Stomach (tissue), 4 donors: ENCODE measurements around the gene SUCO.

Experiments
- CTCF ChIP-seq, 7 experiments: fragments of 450-650 bp in 4 of 7; fragments of 200-600 bp in 3 of 7; sonication (generic) in 3 of 7; IDR thresholded peaks; one replicate each; pipeline ENCODE4 v1.5.1; 2016 to 2019; ENCODE audit warnings: antibody characterized with exemption in 7 of 7, control low read depth in 2 of 7, mild to moderate bottlenecking in 1 of 7
- POLR2AphosphoS5 ChIP-seq, 3 donors: sonication (generic); formaldehyde crosslinking; IDR thresholded peaks; one replicate each; pipeline ENCODE4 v1.6.1; 2016; ENCODE audit warnings: antibody characterized with exemption in 3 of 3

GRCh38 chr1:172647987-172648386 is 115.0 kb downstream of the SUCO start:
- TF ChIP-seq CTCF (IDR thresholded peaks at IDR 0.05) (no peak), POLR2AphosphoS5 (IDR thresholded peaks at IDR 0.05) (no peak)
